Keratinocyte (primary cell): Measurements from ENCODE around the gene GIMAP7. TPM values are rescaled to one million over a fixed set of nuclear protein-coding genes. Genes with fewer than 3 reads are reported as not detected.

Experiments used
- DNase-seq: peaks from one replicate; pipeline ENCODE4 v3.0.0-alpha.2; 2011; ENCODE audit warnings: low read depth, missing footprints, low spot score
- FAIRE-seq: peaks from 2 replicates; lab custom pipeline; 2011; peaks lifted over from hg19 to GRCh38; lab: Jason Lieb, UNC
- H2AFZ ChIP-seq: 2 replicates; pipeline ENCODE4 v1.6.0; 2012; ENCODE audit warnings: low read length, control low read depth, inconsistent platforms; ENCODE audit not compliant: control insufficient read depth
- H3K27ac ChIP-seq: 2 replicates; pipeline ENCODE4 v1.5.1; 2011; ENCODE audit warnings: low read length; ENCODE audit not compliant: control insufficient read depth, insufficient read depth
- H3K27me3 ChIP-seq: 3 replicates; pipeline ENCODE4 v1.6.0; 2011; ENCODE audit warnings: low read length; ENCODE audit not compliant: control insufficient read depth, insufficient read depth; ENCODE audit errors: extremely low read depth
- H3K36me3 ChIP-seq, 2 experiments: 2 replicates in 1 of 2; 3 replicates in 1 of 2; pipeline ENCODE4 v1.5.1; 2011; ENCODE audit warnings: low read length in 2 of 2, mild to moderate bottlenecking in 1 of 2; ENCODE audit not compliant: control insufficient read depth in 2 of 2, insufficient read depth in 2 of 2; ENCODE audit errors: extremely low read depth in 1 of 2
- H3K4me1 ChIP-seq: 3 replicates; pipeline ENCODE4 v1.5.1; 2011; ENCODE audit warnings: low read length; ENCODE audit not compliant: control insufficient read depth, insufficient read depth; ENCODE audit errors: extremely low read depth
- H3K4me2 ChIP-seq: 3 replicates; pipeline ENCODE4 v1.6.0; 2011; ENCODE audit warnings: low read depth, low read length; ENCODE audit not compliant: control insufficient read depth, insufficient read depth; ENCODE audit errors: extremely low read depth
- H3K4me3 ChIP-seq, 3 experiments: fragments of 200-600 bp in 1 of 3; sonication (generic) in 1 of 3; 2 replicates in 2 of 3; 3 replicates in 1 of 3; pipeline ENCODE4 v1.5.1; 2011 to 2016; ENCODE audit warnings: low read length in 3 of 3, mild to moderate bottlenecking in 3 of 3, control low read depth in 2 of 3, inconsistent platforms in 1 of 3, low read depth in 1 of 3, mixed read lengths in 1 of 3, mixed run types in 1 of 3, moderate library complexity in 1 of 3; ENCODE audit not compliant: control insufficient read depth in 2 of 3, insufficient read depth in 2 of 3; ENCODE audit errors: extremely low read depth in 1 of 3
- H3K79me2 ChIP-seq: 2 replicates; pipeline ENCODE4 v1.6.0; 2012; ENCODE audit warnings: low read length; ENCODE audit not compliant: control insufficient read depth, insufficient read depth
- H3K9ac ChIP-seq: 3 replicates; pipeline ENCODE4 v1.6.0; 2011; ENCODE audit warnings: low read length; ENCODE audit not compliant: control insufficient read depth, insufficient read depth; ENCODE audit errors: extremely low read depth
- H3K9me1 ChIP-seq: 3 replicates; pipeline ENCODE4 v1.6.0; 2011; ENCODE audit warnings: low read length; ENCODE audit not compliant: control insufficient read depth, insufficient read depth; ENCODE audit errors: extremely low read depth
- H3K9me3 ChIP-seq: 2 replicates; pipeline ENCODE4 v1.5.1; 2012; ENCODE audit warnings: low read depth, low read length; ENCODE audit not compliant: control insufficient read depth
- H4K20me1 ChIP-seq: 3 replicates; pipeline ENCODE4 v1.6.0; 2011; ENCODE audit warnings: low read length; ENCODE audit not compliant: control insufficient read depth, insufficient read depth; ENCODE audit errors: extremely low read depth
- EZH2 ChIP-seq: IDR thresholded peaks from one replicate; pipeline ENCODE4 v1.6.1; 2012; ENCODE audit warnings: inconsistent platforms, mild to moderate bottlenecking, low read length, moderate library complexity
- dilution Hi-C: fragments of 300-500 bp; cut with MboI; formaldehyde crosslinking; loops from one replicate; pipeline ENCODE4 v1.7.0; 2020; ENCODE audit warnings: low sequenced_read_pairs; ENCODE audit not compliant: extremely low pct_ligation_motif_present
- polyA plus RNA-seq, 5 experiments: library from polyadenylated mRNA; depleted of rRNA in 3 of 5; stranded (reverse) in 3 of 5; stranded (forward) in 1 of 5; unstranded in 1 of 5; fragments of >200 nt; gene quantifications; 1 replicate in 1 of 5; 2 replicates in 3 of 5; 3 replicates in 1 of 5; pipeline versions ENCODE4 v1.2.1 to v1.2.3, GENCODE V29; 2011 to 2012; ENCODE audit warnings: missing spikeins in 2 of 5, low read depth in 1 of 5, low replicate concordance in 1 of 5
- TF ChIP-seq, protein P1 (sequence below), 3 experiments: IDR thresholded peaks in 1 of 3; conservative IDR thresholded peaks in 1 of 3; optimal IDR thresholded peaks in 1 of 3; 2 replicates in 2 of 3; 3 replicates in 1 of 3; pipeline versions ENCODE3 to v1.5.1; 2011; ENCODE audit warnings: low read length in 3 of 3, mild to moderate bottlenecking in 3 of 3, moderate library complexity in 2 of 3, control low read depth in 1 of 3, inconsistent platforms in 1 of 3; ENCODE audit not compliant: insufficient read depth in 2 of 3; ENCODE audit errors: extremely low read depth in 1 of 3

The GIMAP7 gene
- polyA plus RNA-seq, 1 donor (not counting 4 experiments of a cell fraction or from before 2014, with no cell fraction given) = not detected

DNA sequence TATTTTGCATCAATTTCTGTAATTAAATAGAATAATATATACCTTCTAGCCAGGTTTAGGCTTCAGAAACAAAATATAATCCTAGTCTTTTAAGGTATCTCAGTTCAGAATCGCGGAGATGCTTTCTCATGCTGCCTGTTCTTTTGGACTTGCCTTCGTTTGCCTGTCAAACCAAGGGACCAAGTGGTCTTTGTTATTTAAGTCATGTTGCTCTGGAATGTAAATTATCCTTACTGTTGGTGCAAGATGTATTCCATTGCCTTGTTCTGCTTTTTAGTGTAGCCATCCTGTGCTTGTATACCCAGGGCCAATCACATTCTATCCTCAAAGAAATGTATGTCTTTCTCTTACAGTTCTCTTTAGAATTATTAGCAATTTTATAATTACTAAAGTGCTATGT is 51.5 kb downstream of the GIMAP7 start:
- FAIRE-seq (no peak), DNase-seq (no peak)
- dilution Hi-C loops = no loop called here
- TF ChIP-seq EZH2 = no peak
- Histone ChIP-seq H3K36me3 (no peaks in the 10 kb centered on the region), H3K9me3 (no peaks in the 10 kb centered on the region), H4K20me1 (no peaks in the 10 kb centered on the region), H3K9ac (no peak overlapping the region), H3K27ac (no peak overlapping the region), H3K9me1 (no peaks in the 10 kb centered on the region), H3K27me3 (peaks cover 5% of the 10 kb centered on the region), H2AFZ (no peak overlapping the region), H3K4me3 (no peak overlapping the region), H3K4me1 (no peaks in the 10 kb centered on the region), H3K4me2 (no peak overlapping the region), H3K79me2 (no peaks in the 10 kb centered on the region)

DNA sequence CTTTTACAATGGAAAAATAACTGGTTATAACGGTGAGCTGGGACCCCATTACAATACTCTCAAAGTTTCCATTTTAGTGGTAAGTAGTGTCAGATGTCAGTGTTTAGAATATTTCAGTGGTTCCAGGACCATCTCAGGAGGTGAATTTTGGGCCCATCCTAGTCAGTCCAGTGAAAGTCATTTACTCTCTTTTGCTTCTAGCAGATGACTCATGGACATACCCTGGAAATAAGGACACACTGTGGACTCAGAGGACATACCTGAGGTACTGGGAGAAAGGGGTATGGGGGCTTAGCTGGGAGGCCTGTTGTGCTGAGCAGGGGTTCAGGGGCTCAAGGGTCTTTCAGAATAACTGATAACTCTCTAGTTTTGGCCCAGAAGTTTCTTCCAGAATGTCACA is 51.9 kb downstream of the GIMAP7 start:
- H3K9ac ChIP-seq = no peak overlapping the region
- H3K79me2 ChIP-seq = no peaks in the 10 kb centered on the region
- no peak overlapping the region for H3K4me2 ChIP-seq
- FAIRE-seq (no peak), DNase-seq (no peak)
- H3K27ac ChIP-seq = no peak overlapping the region
- H3K4me1 ChIP-seq = no peaks in the 10 kb centered on the region
- no peak overlapping the region for H2AFZ ChIP-seq
- no peaks in the 10 kb centered on the region for H3K36me3 ChIP-seq
- H3K4me3 ChIP-seq = no peak overlapping the region
- H4K20me1 ChIP-seq = no peaks in the 10 kb centered on the region
- H3K27me3 ChIP-seq = peaks cover 5% of the 10 kb centered on the region
- no peaks in the 10 kb centered on the region for H3K9me3 ChIP-seq
- TF ChIP-seq, protein P1, sequence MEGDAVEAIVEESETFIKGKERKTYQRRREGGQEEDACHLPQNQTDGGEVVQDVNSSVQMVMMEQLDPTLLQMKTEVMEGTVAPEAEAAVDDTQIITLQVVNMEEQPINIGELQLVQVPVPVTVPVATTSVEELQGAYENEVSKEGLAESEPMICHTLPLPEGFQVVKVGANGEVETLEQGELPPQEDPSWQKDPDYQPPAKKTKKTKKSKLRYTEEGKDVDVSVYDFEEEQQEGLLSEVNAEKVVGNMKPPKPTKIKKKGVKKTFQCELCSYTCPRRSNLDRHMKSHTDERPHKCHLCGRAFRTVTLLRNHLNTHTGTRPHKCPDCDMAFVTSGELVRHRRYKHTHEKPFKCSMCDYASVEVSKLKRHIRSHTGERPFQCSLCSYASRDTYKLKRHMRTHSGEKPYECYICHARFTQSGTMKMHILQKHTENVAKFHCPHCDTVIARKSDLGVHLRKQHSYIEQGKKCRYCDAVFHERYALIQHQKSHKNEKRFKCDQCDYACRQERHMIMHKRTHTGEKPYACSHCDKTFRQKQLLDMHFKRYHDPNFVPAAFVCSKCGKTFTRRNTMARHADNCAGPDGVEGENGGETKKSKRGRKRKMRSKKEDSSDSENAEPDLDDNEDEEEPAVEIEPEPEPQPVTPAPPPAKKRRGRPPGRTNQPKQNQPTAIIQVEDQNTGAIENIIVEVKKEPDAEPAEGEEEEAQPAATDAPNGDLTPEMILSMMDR (optimal IDR thresholded peaks at IDR 0.05 in 1 of 3, IDR thresholded peaks at IDR 0.05 in 1 of 3, conservative IDR thresholded peaks at IDR 0.05 in 1 of 3; ENCODE audit: extremely low read depth in 1 of 3, insufficient read depth in 2 of 3, low read length in 3 of 3) = no peak
- TF ChIP-seq EZH2 = no peak
- dilution Hi-C loops = no loop called here
- H3K9me1 ChIP-seq = no peaks in the 10 kb centered on the region

DNA sequence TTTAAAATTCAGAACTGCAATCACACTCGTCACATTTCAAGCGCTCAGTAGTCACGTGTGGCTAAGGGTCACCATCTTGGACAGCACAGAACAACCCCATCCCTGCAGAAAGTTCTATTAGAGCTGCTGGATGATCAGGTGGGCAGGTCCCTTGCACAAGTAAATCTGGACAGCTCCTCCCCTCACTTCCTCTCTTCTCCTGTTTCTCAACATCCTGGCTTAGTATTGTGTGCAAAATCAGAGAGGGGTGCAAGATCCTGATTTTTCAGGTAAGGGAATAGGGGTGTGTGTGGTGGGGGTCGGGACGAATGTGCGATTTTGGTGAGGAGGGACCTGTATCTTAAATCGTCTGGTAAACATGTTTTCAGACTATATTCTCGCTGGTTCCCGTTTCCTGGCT is 52.5 kb downstream of the GIMAP7 start, which contains the start of gene GIMAP4:
TSS of gene GIMAP4 (plus strand) at position 222 of the 400 bp plus-strand sequence. CDS start 2,512 bp downstream, outside the sequence.
- no peaks in the 10 kb centered on the region for H3K4me1 ChIP-seq
- H3K4me2 ChIP-seq = no peak within 1 kb of the TSS
- H3K79me2 ChIP-seq = no peaks in the 10 kb centered on the region
- no peak within 1 kb of the TSS for H2AFZ ChIP-seq
- H3K9me3 ChIP-seq = no peaks in the 10 kb centered on the region
- no peak within 1 kb of the TSS for H3K9ac ChIP-seq
- no peak for DNase-seq
- H4K20me1 ChIP-seq = no peaks in the 10 kb centered on the region
- H3K4me3 ChIP-seq = no peak within 1 kb of the TSS
- no peak within 1 kb of the TSS for H3K27ac ChIP-seq
- H3K36me3 ChIP-seq = no peaks in the 10 kb centered on the region
- TF ChIP-seq, protein P1 (optimal IDR thresholded peaks at IDR 0.05 in 1 of 3, IDR thresholded peaks at IDR 0.05 in 1 of 3, conservative IDR thresholded peaks at IDR 0.05 in 1 of 3; ENCODE audit: extremely low read depth in 1 of 3, insufficient read depth in 2 of 3, low read length in 3 of 3) = no peak
- no peak for TF ChIP-seq EZH2
- no peak for FAIRE-seq
- no peaks in the 10 kb centered on the region for H3K9me1 ChIP-seq
- peaks cover 5% of the 10 kb centered on the region for H3K27me3 ChIP-seq
- dilution Hi-C loops = no loop called here
